Measurements from ENCODE around the gene CCDC57.
"Not testable (repeated sequence)": the region's sequence is repeated elsewhere in the genome, so short reads cannot be mapped to it uniquely, and the experiment has no call there.

Gene CCDC57

GRCh38 chr17:82212331-82213250 is at the start of gene CCDC57:
CCDC57 (minus strand) TSS chr17:82212842; CDS start chr17:82201944, 10,898 bp downstream.
- DNase-seq (ENCODE audit: low read depth in 2 of 2) = no peak

DNA sequence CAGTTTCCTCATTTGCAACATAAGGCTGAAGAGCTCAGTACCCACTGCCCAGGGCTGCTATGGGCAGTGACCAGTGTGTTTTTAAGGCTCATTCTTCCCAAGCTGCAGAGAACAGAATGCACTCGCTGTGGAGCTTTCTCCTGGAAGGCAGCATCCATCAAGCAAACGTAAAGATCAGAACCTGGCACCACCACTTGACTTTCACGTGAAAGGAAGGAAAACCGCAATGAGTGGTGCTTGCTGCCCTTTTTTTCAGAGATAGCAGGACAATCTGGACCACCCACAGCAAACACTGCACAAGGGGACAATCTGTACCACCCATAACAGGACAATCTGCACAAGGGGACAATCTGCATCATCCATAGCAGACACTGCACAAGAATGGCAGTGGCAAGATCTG is 49.7 kb upstream of the CCDC57 start:
- no peak for DNase-seq (ENCODE audit: low read depth in 2 of 2)

DNA sequence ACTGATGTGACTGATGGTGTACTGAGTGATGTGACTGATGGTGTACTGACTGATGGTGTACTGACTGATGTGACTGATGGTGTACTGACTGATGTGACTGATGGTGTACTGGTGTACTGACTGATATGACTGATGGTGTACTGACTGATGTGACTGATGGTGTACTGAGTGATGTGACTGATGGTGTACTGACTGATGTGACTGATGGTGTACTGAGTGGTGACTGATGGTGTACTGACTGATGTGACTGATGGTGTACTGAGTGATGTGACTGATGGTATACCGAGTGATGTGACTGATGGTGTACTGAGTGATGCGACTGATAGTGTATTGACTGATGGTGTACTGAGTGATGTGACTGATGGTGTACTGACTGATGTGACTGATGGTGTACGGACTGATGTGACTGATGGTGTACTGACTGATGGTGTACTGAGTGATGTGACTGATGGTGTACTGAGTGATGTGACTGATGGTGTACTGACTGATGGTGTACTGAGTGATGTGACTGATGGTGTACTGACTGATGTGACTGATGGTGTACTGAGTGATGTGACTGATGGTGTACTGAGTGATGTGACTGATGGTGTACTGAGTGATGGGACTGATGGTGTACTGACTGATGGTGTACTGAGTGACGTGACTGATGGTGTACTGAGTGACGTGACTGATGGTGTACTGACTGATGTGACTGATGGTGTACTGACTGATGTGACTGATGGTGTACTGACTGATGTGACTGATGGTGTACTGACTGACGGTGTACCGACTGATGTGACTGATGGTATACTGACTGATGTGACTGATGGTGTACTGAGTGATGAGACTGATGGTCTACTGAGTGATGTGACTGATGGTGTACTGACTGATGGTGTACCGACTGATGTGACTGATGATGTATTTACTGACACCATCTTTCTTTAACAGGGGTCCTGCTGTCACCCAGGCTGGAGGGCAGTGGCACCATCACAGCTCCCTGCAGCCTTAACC is 47.6 kb upstream of the CCDC57 start:
- not testable (repeated sequence) for DNase-seq (ENCODE audit: low read depth in 2 of 2)

- DNase-seq (ENCODE audit: low read depth in 2 of 2) = no peak
Observed at GRCh38 chr17:82258555-82258954, 45.9 kb upstream of the CCDC57 start.

DNA sequence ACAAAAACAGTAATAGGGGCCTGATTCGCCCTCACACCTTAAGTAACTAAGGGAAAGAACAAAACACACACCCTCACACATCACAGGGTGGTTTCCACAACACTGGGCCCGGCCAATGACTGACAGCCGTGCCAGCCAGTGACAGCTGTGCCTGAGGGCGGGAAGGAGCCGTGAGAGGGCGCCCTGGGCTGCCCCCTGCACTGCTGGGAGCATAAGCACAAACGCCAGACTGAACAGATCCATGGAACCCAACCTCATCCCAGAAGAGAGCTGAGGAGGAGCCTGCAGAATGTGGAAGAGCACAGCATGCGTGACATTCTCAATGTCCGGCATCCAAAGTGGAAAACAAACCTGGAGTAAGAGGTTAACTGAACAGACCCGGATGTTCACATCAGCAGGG is 44.8 kb upstream of the CCDC57 start:
- DNase-seq (ENCODE audit: low read depth in 2 of 2) = no peak

DNA sequence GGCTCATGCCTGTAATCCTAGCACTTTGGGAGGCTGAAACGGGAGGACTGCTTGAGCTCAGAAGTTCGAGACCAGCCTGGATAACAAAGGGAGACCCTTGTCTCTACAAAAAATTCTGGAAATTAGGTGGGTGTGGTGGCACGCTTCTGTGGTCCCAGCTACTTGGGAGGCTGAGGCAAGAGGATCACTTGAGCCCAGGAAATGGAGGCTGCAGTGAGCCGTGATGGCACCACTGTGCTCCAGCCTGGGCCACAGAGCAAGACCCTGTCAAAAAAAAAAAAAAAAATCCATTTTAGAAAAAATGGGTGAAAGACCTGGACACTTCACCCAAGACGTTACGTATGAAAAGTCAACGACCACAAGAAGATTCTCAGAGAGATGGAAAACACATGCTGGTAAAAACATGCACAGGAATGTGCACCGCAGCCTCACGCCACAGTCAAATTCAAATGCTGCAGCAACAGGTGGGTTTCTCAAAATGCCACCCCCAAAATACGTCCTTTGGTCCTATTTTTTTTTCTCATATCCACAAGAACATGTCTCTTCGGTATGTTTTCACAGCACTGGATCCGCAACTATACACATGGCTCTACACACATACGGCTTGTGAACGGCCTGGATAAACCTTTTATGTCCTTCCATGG is 43.7 kb upstream of the CCDC57 start:
- no peak for DNase-seq (ENCODE audit: low read depth in 2 of 2)

DNA sequence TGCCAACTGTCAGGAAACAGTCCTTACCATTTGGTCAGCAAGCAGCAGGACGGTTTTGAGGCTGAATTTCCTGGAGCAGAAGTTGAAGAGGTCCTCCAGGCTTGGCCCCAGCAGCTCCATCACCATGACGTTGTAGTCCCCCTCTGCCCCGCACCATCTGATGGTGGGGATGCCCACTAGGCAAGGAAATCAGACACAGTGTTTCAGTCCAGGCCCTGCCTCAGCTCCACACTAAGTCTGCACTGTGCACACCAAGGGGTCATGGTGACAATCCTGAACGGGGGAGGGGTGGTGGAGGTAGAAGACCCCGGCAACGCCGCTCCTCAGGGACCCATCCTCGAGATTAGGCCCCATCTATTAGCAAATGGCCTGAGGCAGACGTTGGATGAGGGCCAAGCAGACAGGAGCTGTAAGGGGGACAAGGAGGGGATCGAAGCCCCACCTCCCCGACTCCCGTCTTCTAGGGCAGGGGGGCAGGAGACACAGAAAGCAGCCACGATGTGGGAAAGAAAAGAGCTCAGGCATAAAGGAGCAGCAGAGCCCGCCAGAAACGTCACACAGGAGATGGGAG is 42.8 kb upstream of the CCDC57 start:
- DNase-seq (ENCODE audit: low read depth in 2 of 2) = no peak

DNA sequence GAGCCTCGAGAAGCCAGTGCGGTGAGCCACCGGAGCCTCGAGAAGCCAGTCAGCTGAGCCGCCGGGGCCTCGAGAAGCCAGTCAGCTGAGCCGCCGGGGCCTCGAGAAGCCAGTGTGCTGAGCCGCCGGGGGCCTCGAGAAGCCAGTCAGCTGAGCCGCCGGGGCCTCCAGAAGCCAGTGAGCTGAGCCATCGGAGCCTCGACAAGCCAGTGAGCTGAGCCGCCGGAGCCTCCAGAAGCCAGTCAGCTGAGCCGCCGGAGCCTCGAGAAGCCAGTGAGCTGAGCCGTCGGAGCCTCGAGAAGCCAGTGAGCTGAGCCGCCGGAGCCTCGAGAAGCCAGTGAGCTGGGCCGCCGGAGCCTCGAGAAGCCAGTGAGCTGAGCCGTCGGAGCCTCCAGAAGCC is 42.1 kb upstream of the CCDC57 start:
- DNase-seq (ENCODE audit: low read depth in 2 of 2) = not testable (repeated sequence)

- DNase-seq (ENCODE audit: low read depth in 2 of 2) = not testable (repeated sequence)
Observed at GRCh38 chr17:82254096-82254495, 41.5 kb upstream of the CCDC57 start.

GRCh38 chr17:82253179-82253544 is 40.5 kb upstream of the CCDC57 start:
- no peak for DNase-seq (ENCODE audit: low read depth in 2 of 2)

DNA sequence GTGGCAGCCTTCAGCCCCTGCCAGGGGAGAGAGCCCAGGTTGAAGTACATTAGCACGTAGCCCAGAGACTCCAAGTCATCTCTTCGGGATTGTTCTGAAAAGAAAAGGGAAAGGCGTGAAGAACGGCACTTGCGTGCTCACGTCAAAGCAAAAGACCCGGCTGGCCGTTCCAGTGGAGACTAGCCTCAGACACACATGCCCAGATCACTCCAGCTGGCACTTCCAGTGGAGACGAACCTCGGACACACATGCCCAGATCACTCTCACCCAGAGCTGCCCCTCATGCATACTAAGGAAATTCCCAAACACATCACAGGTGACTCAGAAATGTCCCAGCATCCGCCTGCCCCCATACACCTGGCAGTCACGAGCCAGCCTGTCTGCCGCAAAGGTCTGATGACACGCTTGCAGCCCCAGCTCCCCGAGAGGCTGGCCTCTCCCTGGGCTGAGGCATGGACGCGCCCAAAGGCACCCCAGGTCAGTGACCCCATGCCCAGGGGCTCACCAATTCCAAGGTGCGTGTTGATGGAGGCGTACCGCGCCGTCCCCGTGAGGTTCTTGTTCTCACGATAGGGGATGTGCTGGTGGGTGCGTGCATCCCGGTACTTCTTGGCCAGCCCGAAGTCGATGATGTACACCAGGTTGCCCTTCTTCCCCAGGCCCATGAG is 40.0 kb upstream of the CCDC57 start:
- no peak for DNase-seq (ENCODE audit: low read depth in 2 of 2)

- no peak for DNase-seq (ENCODE audit: low read depth in 2 of 2)
Observed at GRCh38 chr17:82250868-82251500, 38.3 kb upstream of the CCDC57 start.

- DNase-seq (ENCODE audit: low read depth in 2 of 2) = no peak
Observed at GRCh38 chr17:82249896-82250581, 37.4 kb upstream of the CCDC57 start.

- DNase-seq (ENCODE audit: low read depth in 2 of 2) = no peak
Observed at GRCh38 chr17:82248815-82249674, 36.4 kb upstream of the CCDC57 start.

DNA sequence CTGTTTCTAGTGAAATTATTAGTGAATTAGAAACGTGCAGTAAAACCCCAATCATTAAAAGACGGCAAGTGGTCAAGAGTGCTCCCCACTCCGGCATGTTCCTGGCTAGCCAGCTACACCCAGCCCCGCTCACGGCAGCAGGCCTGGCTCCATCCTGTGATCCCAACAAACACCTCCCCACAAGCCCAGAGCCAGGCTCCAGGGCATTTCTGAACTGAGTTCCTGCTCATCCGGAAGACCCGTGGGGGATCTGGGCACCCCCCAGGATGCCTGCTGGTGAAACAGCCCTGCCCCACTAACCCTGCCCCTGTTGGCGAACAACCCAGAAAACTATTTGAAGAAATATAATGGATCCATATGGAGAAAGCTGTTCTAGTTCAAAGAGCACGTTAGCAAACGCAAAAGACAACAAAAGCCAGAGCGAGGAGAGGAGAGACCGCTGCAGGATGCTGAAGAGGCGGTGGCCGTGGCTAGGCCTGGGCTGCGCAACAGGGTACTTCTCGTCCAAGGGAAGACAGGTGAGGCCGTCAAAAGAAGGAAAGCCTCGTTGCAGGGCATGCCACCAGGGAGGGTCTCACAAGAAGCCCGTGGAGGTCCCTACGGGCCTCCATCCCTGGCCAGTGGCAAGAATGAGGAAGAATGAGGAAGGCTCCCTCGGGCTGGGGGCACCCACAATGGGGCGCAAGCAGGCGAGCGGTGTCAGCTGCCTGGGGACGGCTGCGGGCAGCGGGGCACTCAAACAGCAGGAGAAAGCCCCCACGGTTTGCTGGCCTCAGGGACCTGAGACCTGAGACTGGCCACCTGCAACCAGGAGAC is 35.4 kb upstream of the CCDC57 start:
- no peak for DNase-seq (ENCODE audit: low read depth in 2 of 2)

DNA sequence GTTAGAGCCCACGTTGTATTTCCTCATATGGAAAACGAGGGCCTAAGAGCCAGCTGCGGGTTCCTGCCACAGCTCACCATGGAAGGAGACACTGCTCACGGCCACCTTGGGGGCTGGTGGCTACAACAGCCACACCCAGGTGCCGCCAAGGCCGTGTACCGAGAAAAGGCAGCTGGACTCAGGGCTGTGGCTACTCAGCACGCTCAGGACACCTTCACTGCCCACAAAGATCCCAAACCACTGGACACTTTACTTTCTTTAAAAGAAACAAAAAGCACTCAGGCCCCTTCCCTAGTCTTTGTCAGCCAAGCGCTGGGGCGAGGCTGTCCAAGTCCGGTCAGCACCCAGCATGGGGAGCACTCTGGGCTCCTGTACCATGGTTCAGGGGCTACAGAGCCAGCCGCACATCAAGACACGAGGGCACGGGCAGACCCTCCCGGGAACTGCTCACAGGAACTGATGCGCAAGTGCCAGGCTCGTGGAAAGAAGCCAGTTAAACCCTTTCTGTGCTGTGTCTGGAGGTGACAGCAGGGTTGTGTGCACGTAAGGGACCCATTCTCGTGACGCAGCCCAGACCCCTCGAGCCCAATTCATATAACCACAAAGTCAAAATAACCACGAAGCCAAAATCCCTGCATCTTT is 34.7 kb upstream of the CCDC57 start:
- DNase-seq (ENCODE audit: low read depth in 2 of 2) = no peak

GRCh38 chr17:82246365-82247181 is 33.9 kb upstream of the CCDC57 start:
- no peak for DNase-seq (ENCODE audit: low read depth in 2 of 2)

Measured in stimulated activated CD4-positive, alpha-beta T cell treated with anti-CD3 and anti-CD28 coated beads, Interleukin-1b, Interleukin-23, amount 100 ng/mL, for 1 hour (primary cell).